Measurements from ENCODE around the gene HEMK1. TPM values are rescaled to one million over a fixed set of nuclear protein-coding genes. Genes with fewer than 3 reads are reported as not detected.

Gene HEMK1
- total RNA-seq, 1 experiment from 2014 or later = 12.5 TPM

- no peak overlapping the region for H3K23ac ChIP-seq (ENCODE audit: insufficient read length, low read depth, low read length)
Observed at GRCh38 chr3:50610181-50610971, 41.1 kb downstream of the HEMK1 start.

More at GRCh38 chr3:50610181-50610971, 41.1 kb downstream of the HEMK1 start:
- H3K9me3 Mint-ChIP-seq = no peaks in the 10 kb centered on the region
- no peak overlapping the region for H2BK120ac ChIP-seq (ENCODE audit: low read depth, low read length, poor library complexity, severe bottlenecking)
- no peak overlapping the region for H2AK5ac ChIP-seq (ENCODE audit: insufficient read length, low read length)
- DNase-seq = no peak
- H3K27me3 ChIP-seq (ENCODE audit: insufficient read depth, low read length) = peaks cover 8% of the 10 kb centered on the region; the same call in 1 of the 2 replicates
- no peak overlapping the region for H2BK12ac ChIP-seq (ENCODE audit: insufficient read length, low read depth, low read length)
- H3K9ac ChIP-seq (ENCODE audit: extremely low read depth, insufficient read length, low read length) = no peak overlapping the region
- peaks cover 0 to 1% (median 0%) of the 10 kb centered on the region in 3 experiments; a peak in 1 of 7 replicates for H3K36me3 Mint-ChIP-seq (ENCODE audit: insufficient read depth in 1 of 3, low read depth in 3 of 3)
- H3K4ac ChIP-seq (ENCODE audit: low read depth, low read length) = no peak overlapping the region
- no peak overlapping the region for H4K8ac ChIP-seq (replicated peaks; ENCODE audit: insufficient read length, low read depth, low read length)
- H3K23me2 ChIP-seq (ENCODE audit: insufficient read length, low read depth, low read length, poor library complexity, severe bottlenecking) = peaks cover 12% of the 10 kb centered on the region
- no peak overlapping the region for H3K27ac ChIP-seq (ENCODE audit: insufficient read length, low read depth, low read length)
- no peaks in the 10 kb centered on the region for H3K79me2 ChIP-seq (ENCODE audit: insufficient read depth, low read length)
- H3K27me3 Mint-ChIP-seq (ENCODE audit: low read depth) = peaks cover 52% of the 10 kb centered on the region
- H3K4me1 Mint-ChIP-seq = peaks cover 18 to 19% of the 10 kb centered on the region in 2 experiments
- H3K56ac ChIP-seq (ENCODE audit: insufficient read length, low read depth, low read length) = no peak overlapping the region
- no peaks in the 10 kb centered on the region for H3K79me1 ChIP-seq (ENCODE audit: insufficient read depth, low read depth, low read length, poor library complexity, severe bottlenecking)
- H3T11ph ChIP-seq (ENCODE audit: low read length) = no peak overlapping the region
- no peak overlapping the region for H3K4me2 ChIP-seq (ENCODE audit: insufficient read depth, insufficient read length, low read length)
- peak overlapping the region; percentile 72 to 83 for H3K4me3 Mint-ChIP-seq
- H3K9me3 ChIP-seq (ENCODE audit: control insufficient read depth, low read depth, low read length) = no peaks in the 10 kb centered on the region
- WGBS (ENCODE audit: extremely low coverage, insufficient read length, low lambda C conversion rate) = no CpG with 5 or more reads among the region's 6 CpGs
- H4K5ac ChIP-seq (ENCODE audit: insufficient read length, low read depth, low read length) = no peak overlapping the region
- H3K27ac Mint-ChIP-seq = no peak overlapping the region
- no peak overlapping the region for H3K18ac ChIP-seq (ENCODE audit: insufficient read length, low read depth, low read length)
- no peak overlapping the region for H4K91ac ChIP-seq (ENCODE audit: insufficient read length, low read depth, low read length)
- H2BK5ac ChIP-seq (ENCODE audit: insufficient read length, low read length) = no peak overlapping the region
- H4K20me1 ChIP-seq (ENCODE audit: control insufficient read depth, insufficient read depth, insufficient read length) = no peaks in the 10 kb centered on the region
- H2AFZ ChIP-seq (ENCODE audit: low read length) = no peak overlapping the region
- no peaks in the 10 kb centered on the region for H3K4me1 ChIP-seq (ENCODE audit: insufficient read depth, low read length)
- no peak overlapping the region for H3K14ac ChIP-seq (ENCODE audit: insufficient read depth, low read length)
- H2BK15ac ChIP-seq (ENCODE audit: low read depth, low read length) = no peak overlapping the region
- TF ChIP-seq, protein P1, sequence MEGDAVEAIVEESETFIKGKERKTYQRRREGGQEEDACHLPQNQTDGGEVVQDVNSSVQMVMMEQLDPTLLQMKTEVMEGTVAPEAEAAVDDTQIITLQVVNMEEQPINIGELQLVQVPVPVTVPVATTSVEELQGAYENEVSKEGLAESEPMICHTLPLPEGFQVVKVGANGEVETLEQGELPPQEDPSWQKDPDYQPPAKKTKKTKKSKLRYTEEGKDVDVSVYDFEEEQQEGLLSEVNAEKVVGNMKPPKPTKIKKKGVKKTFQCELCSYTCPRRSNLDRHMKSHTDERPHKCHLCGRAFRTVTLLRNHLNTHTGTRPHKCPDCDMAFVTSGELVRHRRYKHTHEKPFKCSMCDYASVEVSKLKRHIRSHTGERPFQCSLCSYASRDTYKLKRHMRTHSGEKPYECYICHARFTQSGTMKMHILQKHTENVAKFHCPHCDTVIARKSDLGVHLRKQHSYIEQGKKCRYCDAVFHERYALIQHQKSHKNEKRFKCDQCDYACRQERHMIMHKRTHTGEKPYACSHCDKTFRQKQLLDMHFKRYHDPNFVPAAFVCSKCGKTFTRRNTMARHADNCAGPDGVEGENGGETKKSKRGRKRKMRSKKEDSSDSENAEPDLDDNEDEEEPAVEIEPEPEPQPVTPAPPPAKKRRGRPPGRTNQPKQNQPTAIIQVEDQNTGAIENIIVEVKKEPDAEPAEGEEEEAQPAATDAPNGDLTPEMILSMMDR (conservative IDR thresholded peaks at IDR 0.05) = no peak
- no peak overlapping the region for H2BK20ac ChIP-seq (ENCODE audit: low read depth, low read length, poor library complexity, severe bottlenecking)

All from H9 (cell line).